Heart left ventricle (tissue), 13 donors: Measurements from ENCODE around the gene ATRAID.

ENCODE experiments used
- CTCF ChIP-seq, 12 donors: fragments of 200-600 bp; sonication (generic) in 4 of 12; IDR thresholded peaks; one replicate each; pipeline versions ENCODE4 v1.5.0 to v1.8.0; 2018 to 2022; ENCODE audit warnings: antibody characterized with exemption in 12 of 12, mild to moderate bottlenecking in 5 of 12
- POLR2A ChIP-seq, 2 donors: fragments of 450-650 bp; IDR thresholded peaks; one replicate each; pipeline ENCODE4 v1.6.1; 2017; ENCODE audit warnings: antibody characterized with exemption in 2 of 2, mild to moderate bottlenecking in 2 of 2, moderate library complexity in 2 of 2
- donor health status: ischemic (EF 13 %, LVEDD 7.1; RV severe dilation, severe dysfunction).
- donor health status: DM: no; HTN: yes; CAD: no.
- donor health status: DM: no; HTN: no; CAD: no.
- donor health status: ischemic (EF 25% LVEDD 6.9; RV normal size, moderate dysfunction).
- donor health status: ischemic (EF 25% LVEDD 5.7; RV mildly dilated, moderate dysfunction).
- donor health status: ischemic (EF 35%, LVEDD 5.7; RV mildly dilated, moderate dysfunction).
- donor health status: nonischemic (EF 11% LVEDD 7.7; RV severe dilation, severe dysfunction).
- donor health status: DM: yes; HTN: yes; CAD: no.
- donor health status: PGD.
- donor health status: ischemic (EF 29% LVEDD 5.4; RV normal size, mild dysfunction).
- donor health status: nonischemic (EF 23%, LVEDD 6.1; RV moderate dilation, normal function).

GRCh38 chr2:27261241-27261925 lies 49.5 kb downstream of the ATRAID start:
- TF ChIP-seq CTCF (IDR thresholded peaks at IDR 0.05) (no peak), POLR2A (IDR thresholded peaks at IDR 0.05) (no peak)
